DOHH2 (cell line): ENCODE results near the gene CRYM.
"Not testable (repeated sequence)": the region's sequence is repeated elsewhere in the genome, so short reads cannot be mapped to it uniquely, and the experiment has no call there.

Experiments used
- H3F3A ChIP-seq: fragments of 200-600 bp; sonication (generic), shearing (Covaris generic); 2 replicates; pipeline ENCODE4 v1.6.0; 2016; ENCODE audit warnings: antibody characterized with exemption, mild to moderate bottlenecking; ENCODE audit not compliant: control insufficient read depth, insufficient read depth
- H3K27ac ChIP-seq: fragments of 200-600 bp; sonication (generic); 2 replicates; pipeline ENCODE4 v1.5.1; 2014; ENCODE audit warnings: low read depth, mild to moderate bottlenecking, low read length, moderate library complexity
- H3K27me3 ChIP-seq: fragments of 200-600 bp; sonication (generic); 2 replicates; pipeline ENCODE4 v1.6.1; 2014; ENCODE audit warnings: mild to moderate bottlenecking, low read length, mixed read lengths; ENCODE audit not compliant: control insufficient read depth
- H3K36me3 ChIP-seq: fragments of 200-600 bp; sonication (generic); 2 replicates; pipeline ENCODE4 v1.6.1; 2014; ENCODE audit warnings: mild to moderate bottlenecking, low read length, moderate library complexity, mixed read lengths; ENCODE audit not compliant: control insufficient read depth
- H3K4me1 ChIP-seq: fragments of 200-600 bp; sonication (generic); 2 replicates; pipeline ENCODE4 v1.6.1; 2014; ENCODE audit warnings: mild to moderate bottlenecking, low read length, mixed read lengths; ENCODE audit not compliant: control insufficient read depth
- H3K4me2 ChIP-seq: fragments of 200-600 bp; sonication (generic); 2 replicates; pipeline ENCODE4 v1.6.0; 2014; ENCODE audit warnings: mild to moderate bottlenecking, low read length, moderate library complexity
- H3K4me3 ChIP-seq: fragments of 200-600 bp; sonication (generic); 2 replicates; pipeline ENCODE4 v1.5.1; 2014; ENCODE audit warnings: mild to moderate bottlenecking, low read length, mixed read lengths
- H3K79me2 ChIP-seq: fragments of 200-600 bp; sonication (generic); 2 replicates; pipeline ENCODE4 v1.6.1; 2014; ENCODE audit warnings: mild to moderate bottlenecking, low read length, mixed read lengths; ENCODE audit not compliant: control insufficient read depth
- H3K9me2 ChIP-seq: fragments of 200-600 bp; sonication (generic); replicated peaks from 2 replicates; pipeline ENCODE4 v1.6.1; 2014; ENCODE audit warnings: mild to moderate bottlenecking, low read length, mixed read lengths; ENCODE audit not compliant: control insufficient read depth
- H3K9me3 ChIP-seq: fragments of 200-600 bp; sonication (generic); 2 replicates; pipeline ENCODE4 v1.6.1; 2014; ENCODE audit warnings: antibody characterized with exemption, low read length, mixed read lengths; ENCODE audit not compliant: control insufficient read depth, insufficient read depth
- H4K20me1 ChIP-seq: fragments of 200-600 bp; sonication (generic); 2 replicates; pipeline ENCODE4 v1.6.0; 2014; ENCODE audit warnings: low read depth, mild to moderate bottlenecking, antibody characterized with exemption, low read length, moderate library complexity; ENCODE audit not compliant: control insufficient read depth, insufficient read depth
- EZH2phosphoT487 ChIP-seq: fragments of 200-600 bp; sonication (generic); IDR thresholded peaks from 2 replicates; pipeline ENCODE4 v1.6.1; 2017; ENCODE audit warnings: borderline replicate concordance, mild to moderate bottlenecking, antibody characterized with exemption, low read length, moderate library complexity, mixed read lengths
- TF ChIP-seq, protein P1 (sequence below): fragments of 200-600 bp; sonication (generic); IDR thresholded peaks from one replicate; pipeline ENCODE4 v1.5.1; 2014; ENCODE audit warnings: antibody characterized with exemption, mild to moderate bottlenecking, low read depth, low read length; ENCODE audit not compliant: poor library complexity, severe bottlenecking

CRYM gene

DNA sequence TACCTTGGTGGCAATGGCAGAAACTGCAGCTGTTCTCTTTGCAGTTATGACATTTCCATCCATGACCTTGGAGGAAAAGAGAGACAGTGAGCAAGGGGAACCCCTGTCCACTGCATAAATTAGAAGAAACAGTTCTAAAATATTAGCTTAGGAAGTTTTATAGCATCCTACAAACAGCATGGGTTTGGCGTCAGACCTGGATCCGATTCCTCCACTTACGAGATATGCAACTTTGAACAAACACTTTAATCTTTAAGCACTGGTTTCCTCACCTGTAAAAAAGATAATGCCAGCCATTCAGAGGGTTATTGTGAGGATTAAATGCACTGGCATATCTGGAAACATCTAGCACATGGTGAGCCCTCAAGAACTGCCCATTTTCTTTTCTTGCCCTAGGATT, 2.6 kb downstream of the CRYM start:
- H4K20me1 ChIP-seq: no peaks in the 10 kb centered on the region; the same call in 1 of the 2 replicates
- H3F3A ChIP-seq: no peaks in the 10 kb centered on the region
- no peaks in the 10 kb centered on the region for H3K9me2 ChIP-seq
- H3K4me2 ChIP-seq: no peak overlapping the region
- H3K4me3 ChIP-seq: no peak overlapping the region
- H3K79me2 ChIP-seq: no peaks in the 10 kb centered on the region
- no peaks in the 10 kb centered on the region for H3K36me3 ChIP-seq
- TF ChIP-seq, protein P1, sequence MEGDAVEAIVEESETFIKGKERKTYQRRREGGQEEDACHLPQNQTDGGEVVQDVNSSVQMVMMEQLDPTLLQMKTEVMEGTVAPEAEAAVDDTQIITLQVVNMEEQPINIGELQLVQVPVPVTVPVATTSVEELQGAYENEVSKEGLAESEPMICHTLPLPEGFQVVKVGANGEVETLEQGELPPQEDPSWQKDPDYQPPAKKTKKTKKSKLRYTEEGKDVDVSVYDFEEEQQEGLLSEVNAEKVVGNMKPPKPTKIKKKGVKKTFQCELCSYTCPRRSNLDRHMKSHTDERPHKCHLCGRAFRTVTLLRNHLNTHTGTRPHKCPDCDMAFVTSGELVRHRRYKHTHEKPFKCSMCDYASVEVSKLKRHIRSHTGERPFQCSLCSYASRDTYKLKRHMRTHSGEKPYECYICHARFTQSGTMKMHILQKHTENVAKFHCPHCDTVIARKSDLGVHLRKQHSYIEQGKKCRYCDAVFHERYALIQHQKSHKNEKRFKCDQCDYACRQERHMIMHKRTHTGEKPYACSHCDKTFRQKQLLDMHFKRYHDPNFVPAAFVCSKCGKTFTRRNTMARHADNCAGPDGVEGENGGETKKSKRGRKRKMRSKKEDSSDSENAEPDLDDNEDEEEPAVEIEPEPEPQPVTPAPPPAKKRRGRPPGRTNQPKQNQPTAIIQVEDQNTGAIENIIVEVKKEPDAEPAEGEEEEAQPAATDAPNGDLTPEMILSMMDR: no peak
- TF ChIP-seq EZH2phosphoT487: no peak
- no peak overlapping the region for H3K27ac ChIP-seq
- peaks cover 59% of the 10 kb centered on the region for H3K27me3 ChIP-seq
- H3K9me3 ChIP-seq: no peaks in the 10 kb centered on the region
- H3K4me1 ChIP-seq: peaks cover 21% of the 10 kb centered on the region

DNA sequence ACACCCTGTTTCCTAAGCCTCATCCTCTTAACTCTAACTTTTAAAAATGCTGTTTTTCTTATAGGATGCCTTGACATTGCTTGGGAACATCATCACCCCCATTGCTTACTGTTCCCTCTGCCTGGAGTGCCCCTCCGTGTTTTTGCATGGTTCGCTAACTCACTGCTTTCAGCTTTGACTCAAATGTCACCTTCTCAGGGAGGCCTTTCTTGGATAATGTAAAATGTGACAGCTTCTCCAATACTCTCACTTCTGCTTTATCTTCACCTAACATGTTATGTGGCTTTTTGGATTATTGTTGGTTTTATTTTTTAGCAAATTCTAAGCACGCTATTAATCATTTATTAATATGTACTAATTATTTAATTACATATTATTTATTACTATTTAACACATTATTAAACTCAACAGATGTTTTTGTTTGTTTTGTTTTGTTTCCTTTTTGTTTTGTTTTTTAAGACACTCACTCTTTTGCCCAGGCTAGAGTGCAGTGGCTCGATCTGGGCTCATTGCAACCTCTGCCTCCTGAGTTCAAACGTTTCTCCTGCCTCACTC, 3.8 kb downstream of the CRYM start:
- no peaks in the 10 kb centered on the region for H3K79me2 ChIP-seq
- no peaks in the 10 kb centered on the region for H3F3A ChIP-seq
- H3K27me3 ChIP-seq: peaks cover 52% of the 10 kb centered on the region
- H3K9me2 ChIP-seq: no peaks in the 10 kb centered on the region
- no peaks in the 10 kb centered on the region for H3K36me3 ChIP-seq
- H3K9me3 ChIP-seq: no peaks in the 10 kb centered on the region
- H3K4me2 ChIP-seq: no peak overlapping the region; the same call in 1 of the 2 replicates
- no peak overlapping the region for H3K27ac ChIP-seq
- peaks cover 21% of the 10 kb centered on the region for H3K4me1 ChIP-seq
- TF ChIP-seq, protein P1: no peak
- TF ChIP-seq EZH2phosphoT487: no peak
- H3K4me3 ChIP-seq: no peak overlapping the region
- H4K20me1 ChIP-seq: no peaks in the 10 kb centered on the region; the same call in 1 of the 2 replicates

DNA sequence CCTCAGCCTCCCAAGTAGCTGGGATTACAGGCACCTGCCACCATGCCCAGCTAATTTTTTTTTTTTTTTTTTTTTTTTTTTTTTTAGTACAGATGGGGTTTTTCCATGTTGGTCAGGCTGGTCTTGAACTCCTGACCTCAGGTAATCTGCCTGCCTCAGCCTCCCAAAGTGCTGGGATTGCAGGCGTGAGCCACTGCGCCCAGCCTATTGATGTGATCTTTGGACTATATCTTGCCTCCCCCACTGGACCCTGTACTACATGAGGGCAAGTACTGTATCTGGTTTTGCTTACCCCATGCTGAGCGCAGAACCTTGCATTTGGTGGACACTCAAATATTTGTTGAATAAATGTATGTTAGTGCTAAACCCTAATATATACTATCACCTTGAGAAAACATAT, 5.3 kb downstream of the CRYM start:
- H4K20me1 ChIP-seq, H3K27ac ChIP-seq: not testable (repeated sequence)

DNA sequence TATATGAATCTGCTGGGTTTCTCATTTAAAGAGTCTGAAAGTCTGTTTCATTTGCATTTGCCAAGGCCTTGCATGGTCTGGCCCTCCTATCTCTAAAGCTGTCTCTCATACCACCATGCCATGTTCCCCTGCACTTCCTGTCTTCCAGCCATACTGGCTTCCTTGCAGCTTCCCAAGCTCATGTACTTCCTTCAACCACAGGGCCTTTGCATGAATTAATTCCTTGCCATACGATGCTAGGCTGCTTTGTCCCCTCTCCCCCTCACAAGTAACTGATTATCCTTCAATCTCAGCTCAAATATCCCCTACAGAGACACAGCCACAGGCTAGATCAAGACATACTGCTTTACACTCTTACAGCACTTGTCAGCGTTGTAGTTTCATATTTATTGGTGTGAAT, 5.8 kb downstream of the CRYM start:
- Histone ChIP-seq H4K20me1 (no peaks in the 10 kb centered on the region; the same call in 1 of the 2 replicates), H3K36me3 (no peaks in the 10 kb centered on the region), H3K9me3 (no peaks in the 10 kb centered on the region), H3K27me3 (peaks cover 37% of the 10 kb centered on the region), H3F3A (no peaks in the 10 kb centered on the region), H3K4me1 (peaks cover 23% of the 10 kb centered on the region), H3K27ac (no peak overlapping the region), H3K79me2 (no peaks in the 10 kb centered on the region), H3K4me3 (no peak overlapping the region), H3K9me2 (no peaks in the 10 kb centered on the region), H3K4me2 (no peak overlapping the region)
- TF ChIP-seq, protein P1: no peak
- TF ChIP-seq EZH2phosphoT487: no peak

More for the DNA sequence above, 5.3 kb downstream of the CRYM start:
- H3K27me3 ChIP-seq: peaks cover 37% of the 10 kb centered on the region
- H3K9me3 ChIP-seq, H3K36me3 ChIP-seq, H3K4me2 ChIP-seq, H3K9me2 ChIP-seq, H3K4me3 ChIP-seq, H3K79me2 ChIP-seq, H3F3A ChIP-seq: not testable (repeated sequence)
- H3K4me1 ChIP-seq: peaks cover 23% of the 10 kb centered on the region
